Prostate gland (tissue), 2 donors: Measurements from ENCODE around the gene ACCSL.

Experiments used
- CTCF ChIP-seq, 4 experiments: fragments of 200-600 bp in 2 of 4; fragments of 450-650 bp in 2 of 4; sonication (generic) in 2 of 4; IDR thresholded peaks; 1 replicate in 3 of 4; 2 replicates in 1 of 4; pipeline ENCODE4 v1.5.1; 2016 to 2019; ENCODE audit warnings: antibody characterized with exemption in 4 of 4, mild to moderate bottlenecking in 2 of 4, moderate library complexity in 2 of 4
- POLR2A ChIP-seq: fragments of 450-650 bp; IDR thresholded peaks from one replicate; pipeline ENCODE4 v1.6.1; 2016; ENCODE audit warnings: antibody characterized with exemption, mild to moderate bottlenecking
- POLR2AphosphoS5 ChIP-seq: sonication (generic); formaldehyde crosslinking; IDR thresholded peaks from one replicate; pipeline ENCODE4 v1.6.1; 2017; ENCODE audit warnings: antibody characterized with exemption

GRCh38 chr11:44014968-44015623, 32.7 kb upstream of the ACCSL start:
- TF ChIP-seq POLR2A (no peak), CTCF (IDR thresholded peaks at IDR 0.05) (no peak), POLR2AphosphoS5 (no peak)
